ENCODE measurements around the gene RGS14.

- TF ChIP-seq CTCF (IDR thresholded peaks at IDR 0.05) (no peak), POLR2A (IDR thresholded peaks at IDR 0.05) (no peak)
Measured at GRCh38 chr5:177336603-177337494, 20.9 kb upstream of the RGS14 start.

Measured in lower leg skin (tissue), 3 donors.